HEK293 (cell line): ENCODE data around the gene TWIST2.

Experiments used
- CTCF ChIA-PET: fragments of 350-600 bp; formaldehyde crosslinking; extraction: SDS; loops from one replicate; lab custom pipeline; 2021; ENCODE audit warnings: antibody characterized with exemption; lab: Yijun Ruan, JAX
- POLR2A ChIA-PET: fragments of 300-600 bp; formaldehyde crosslinking; extraction: SDS; loops from one replicate; lab custom pipeline; 2020; ENCODE audit warnings: antibody characterized with exemption, inconsistent platforms; lab: Yijun Ruan, JAX
- H3K27ac ChIP-seq: fragments of 200-500 bp; sonication (Bioruptor generic); 2 replicates; pipeline ENCODE4 v1.5.1; 2014; ENCODE audit warnings: low read depth, low read length, control low read depth, inconsistent platforms; ENCODE audit errors: extremely low read depth
- H3K36me3 ChIP-seq, 2 experiments: fragments of 200-500 bp in 1 of 2; sonication (Bioruptor generic) in 1 of 2; 1 replicate in 1 of 2; 2 replicates in 1 of 2; pipeline ENCODE4 v1.5.1; 2014 to 2017; ENCODE audit warnings: inconsistent platforms in 2 of 2, low read length in 2 of 2; ENCODE audit not compliant: control insufficient read depth in 2 of 2, insufficient read depth in 1 of 2
- H3K4me1 ChIP-seq: fragments of 200-500 bp; sonication (Bioruptor generic); 2 replicates; pipeline ENCODE4 v1.5.1; 2014; ENCODE audit warnings: mild to moderate bottlenecking, low read length, inconsistent platforms; ENCODE audit not compliant: control insufficient read depth, insufficient read depth
- H3K4me3 ChIP-seq: 2 replicates; pipeline ENCODE4 v1.5.1; 2011; ENCODE audit warnings: low read depth, mild to moderate bottlenecking, control low read depth, low read length, moderate library complexity
- H3K9me3 ChIP-seq: fragments of 200-500 bp; sonication (Bioruptor generic); 2 replicates; pipeline ENCODE4 v1.5.1; 2014; ENCODE audit warnings: low read depth, low read length, inconsistent platforms; ENCODE audit not compliant: control insufficient read depth, insufficient read depth
- EGR2 ChIP-seq: fragments of 450-650 bp; formaldehyde crosslinking; IDR thresholded peaks from 2 replicates; pipeline ENCODE4 v1.5.1; 2016; ENCODE audit warnings: low read depth, missing biosample characterization, missing genetic modification characterization
- SCRT2 ChIP-seq: fragments of 450-650 bp; formaldehyde crosslinking; IDR thresholded peaks from 2 replicates; pipeline ENCODE4 v1.5.1; 2016; ENCODE audit warnings: missing biosample characterization, missing genetic modification characterization
- ZBTB21 ChIP-seq: fragments of 450-650 bp; formaldehyde crosslinking; IDR thresholded peaks from 2 replicates; pipeline ENCODE4 v1.5.1; 2017; ENCODE audit warnings: missing biosample characterization, missing genetic modification characterization
- ZNF132 ChIP-seq: fragments of 450-650 bp; formaldehyde crosslinking; IDR thresholded peaks from 2 replicates; pipeline ENCODE4 v1.5.1; 2017; ENCODE audit warnings: missing biosample characterization, missing genetic modification characterization, borderline replicate concordance
- ZNF18 ChIP-seq: fragments of 450-650 bp; formaldehyde crosslinking; IDR thresholded peaks from 2 replicates; pipeline ENCODE4 v1.5.1; 2016; ENCODE audit warnings: missing biosample characterization, missing genetic modification characterization
- ZNF214 ChIP-seq: fragments of 450-650 bp; formaldehyde crosslinking; IDR thresholded peaks from 2 replicates; pipeline ENCODE4 v1.5.1; 2017; ENCODE audit warnings: missing biosample characterization, mild to moderate bottlenecking, missing genetic modification characterization, borderline replicate concordance
- ZNF239 ChIP-seq: fragments of 450-650 bp; formaldehyde crosslinking; IDR thresholded peaks from 2 replicates; pipeline ENCODE4 v1.5.1; 2016; ENCODE audit warnings: missing biosample characterization, missing genetic modification characterization
- ZNF335 ChIP-seq: fragments of 450-650 bp; formaldehyde crosslinking; conservative IDR thresholded peaks from 2 replicates; pipeline ENCODE4 v1.5.1; 2016; ENCODE audit warnings: missing biosample characterization, missing genetic modification characterization
- ZNF398 ChIP-seq: fragments of 450-650 bp; formaldehyde crosslinking; IDR thresholded peaks from 2 replicates; pipeline ENCODE4 v1.5.1; 2017; ENCODE audit warnings: missing biosample characterization, missing genetic modification characterization
- ZNF423 ChIP-seq: fragments of 450-650 bp; formaldehyde crosslinking; IDR thresholded peaks from 2 replicates; pipeline ENCODE4 v1.5.1; 2016; ENCODE audit warnings: missing biosample characterization, missing genetic modification characterization
- ZNF48 ChIP-seq: fragments of 450-650 bp; formaldehyde crosslinking; IDR thresholded peaks from 2 replicates; pipeline ENCODE4 v1.5.1; 2016; ENCODE audit warnings: missing biosample characterization, missing genetic modification characterization
- ZNF521 ChIP-seq: fragments of 450-650 bp; formaldehyde crosslinking; IDR thresholded peaks from 2 replicates; pipeline ENCODE4 v1.5.1; 2017; ENCODE audit warnings: missing biosample characterization, mild to moderate bottlenecking, missing genetic modification characterization
- ZNF529 ChIP-seq: fragments of 450-650 bp; formaldehyde crosslinking; IDR thresholded peaks from 2 replicates; pipeline ENCODE4 v1.5.1; 2017; ENCODE audit warnings: missing genetic modification characterization, missing biosample characterization; ENCODE audit not compliant: insufficient replicate concordance
- ZNF548 ChIP-seq: fragments of 450-650 bp; formaldehyde crosslinking; IDR thresholded peaks from 2 replicates; pipeline ENCODE4 v1.5.1; 2016; ENCODE audit warnings: missing biosample characterization, missing genetic modification characterization
- ZNF555 ChIP-seq: fragments of 450-650 bp; formaldehyde crosslinking; conservative IDR thresholded peaks from 2 replicates; pipeline ENCODE4 v1.5.1; 2017; ENCODE audit warnings: missing biosample characterization, mild to moderate bottlenecking, missing genetic modification characterization, inconsistent platforms
- ZNF571 ChIP-seq: fragments of 450-650 bp; formaldehyde crosslinking; IDR thresholded peaks from 2 replicates; pipeline ENCODE4 v1.5.0; 2017; ENCODE audit warnings: missing biosample characterization, missing genetic modification characterization
- ZNF596 ChIP-seq: fragments of 450-650 bp; IDR thresholded peaks from 2 replicates; pipeline ENCODE4 v1.5.0; 2018; ENCODE audit warnings: missing biosample characterization, mild to moderate bottlenecking, missing genetic modification characterization, moderate library complexity
- ZNF701 ChIP-seq: fragments of 450-650 bp; formaldehyde crosslinking; IDR thresholded peaks from 2 replicates; pipeline ENCODE4 v1.5.1; 2016; ENCODE audit warnings: missing biosample characterization, missing genetic modification characterization
- ZNF747 ChIP-seq: fragments of 450-650 bp; formaldehyde crosslinking; IDR thresholded peaks from 2 replicates; pipeline ENCODE4 v1.5.1; 2016; ENCODE audit warnings: missing biosample characterization, missing genetic modification characterization
- ZNF768 ChIP-seq: fragments of 450-650 bp; formaldehyde crosslinking; IDR thresholded peaks from 2 replicates; pipeline ENCODE4 v1.5.1; 2018; ENCODE audit warnings: missing biosample characterization, mild to moderate bottlenecking, missing genetic modification characterization
- ZSCAN16 ChIP-seq: fragments of 450-650 bp; formaldehyde crosslinking; IDR thresholded peaks from 2 replicates; pipeline ENCODE4 v1.5.1; 2016; ENCODE audit warnings: missing biosample characterization, missing genetic modification characterization
- TF ChIP-seq, protein P1 (sequence below): fragments of 450-650 bp; formaldehyde crosslinking; IDR thresholded peaks from 2 replicates; pipeline ENCODE4 v1.5.1; 2016; ENCODE audit warnings: missing biosample characterization, missing genetic modification characterization
- TF ChIP-seq, protein P2 (sequence below): fragments of 450-650 bp; formaldehyde crosslinking; optimal IDR thresholded peaks from 2 replicates; pipeline ENCODE3; 2016; ENCODE audit warnings: missing biosample characterization, mild to moderate bottlenecking, missing genetic modification characterization
- TF ChIP-seq, protein P3 (sequence below): fragments of 450-650 bp; formaldehyde crosslinking; IDR thresholded peaks from 2 replicates; pipeline ENCODE4 v1.5.1; 2016; ENCODE audit warnings: missing biosample characterization, missing genetic modification characterization
- TF ChIP-seq, protein P4 (sequence below): fragments of 450-650 bp; formaldehyde crosslinking; IDR thresholded peaks from 2 replicates; pipeline ENCODE4 v1.5.1; 2016; ENCODE audit warnings: missing biosample characterization, missing genetic modification characterization

The TWIST2 gene

DNA sequence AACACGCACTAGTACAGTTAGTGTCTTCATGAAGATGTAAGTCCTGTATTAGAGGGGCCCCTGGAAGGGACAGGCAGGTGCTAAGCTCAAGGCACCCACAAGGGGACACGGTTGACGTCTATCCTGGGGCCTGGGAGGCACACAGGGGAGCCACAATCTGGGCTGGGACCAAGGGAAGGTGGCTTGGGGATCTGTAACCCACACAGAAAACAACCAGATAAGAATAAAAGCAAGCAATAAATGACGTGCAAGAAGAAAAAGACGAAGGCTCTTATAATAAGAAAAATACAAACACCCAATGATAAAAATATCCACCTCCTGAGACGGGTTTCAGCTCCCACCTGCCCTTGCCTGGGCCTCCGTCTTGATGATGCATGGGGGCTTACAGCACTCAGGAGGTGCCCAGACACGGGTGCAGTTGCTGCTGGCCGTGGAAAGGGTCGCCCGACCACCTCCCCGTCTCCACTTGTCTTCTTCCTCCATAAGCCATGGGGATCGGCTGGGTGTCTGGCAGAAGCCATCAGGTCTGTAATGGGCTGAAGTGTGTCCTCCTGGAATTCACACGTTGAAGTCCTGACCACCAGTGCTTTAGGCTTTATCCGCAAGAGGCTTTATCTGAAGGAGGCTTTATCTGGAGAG lies 73.9 kb downstream of the TWIST2 start:
- POLR2A ChIA-PET, result no interaction called here
- CTCF ChIA-PET, result no interaction called here
- H3K9me3 ChIP-seq, result no peaks in the 10 kb centered on the region

DNA sequence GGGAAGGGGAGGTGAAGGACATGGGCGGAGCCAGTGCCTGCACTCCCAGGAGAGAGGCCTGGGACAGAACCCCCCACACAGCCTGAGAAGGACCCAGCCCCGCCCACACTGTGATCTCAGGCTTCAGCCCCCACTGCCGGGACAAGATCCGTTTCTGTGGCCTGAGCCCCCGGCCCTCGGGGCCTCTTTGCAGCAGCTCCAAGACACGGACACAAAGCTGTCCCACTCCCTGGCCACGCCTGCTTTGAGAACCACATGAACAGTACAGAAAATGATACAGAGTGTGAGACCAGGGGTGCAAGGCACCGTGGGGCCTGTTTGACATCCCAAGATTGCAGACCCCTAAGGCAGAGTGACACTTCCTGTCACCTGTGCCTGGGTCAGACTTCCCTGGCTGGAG lies 74.5 kb downstream of the TWIST2 start:
- TF ChIP-seq, protein P1, sequence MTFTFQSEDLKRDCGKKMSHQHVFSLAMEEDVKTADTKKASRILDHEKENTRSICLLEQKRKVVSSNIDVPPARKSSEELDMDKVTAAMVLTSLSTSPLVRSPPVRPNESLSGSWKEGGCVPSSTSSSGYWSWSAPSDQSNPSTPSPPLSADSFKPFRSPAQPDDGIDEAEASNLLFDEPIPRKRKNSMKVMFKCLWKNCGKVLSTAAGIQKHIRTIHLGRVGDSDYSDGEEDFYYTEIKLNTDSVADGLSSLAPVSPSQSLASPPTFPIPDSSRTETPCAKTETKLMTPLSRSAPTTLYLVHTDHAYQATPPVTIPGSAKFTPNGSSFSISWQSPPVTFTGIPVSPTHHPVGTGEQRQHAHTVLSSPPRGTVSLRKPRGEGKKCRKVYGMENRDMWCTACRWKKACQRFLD (tag by site-specific recombination), result no peak
- TF ChIP-seq ZNF529 (no peak), ZNF18 (tag by site-specific recombination) (no peak), ZNF548 (tag by site-specific recombination) (no peak), ZNF768 (tag by site-specific recombination) (no peak)
- TF ChIP-seq, protein P2, sequence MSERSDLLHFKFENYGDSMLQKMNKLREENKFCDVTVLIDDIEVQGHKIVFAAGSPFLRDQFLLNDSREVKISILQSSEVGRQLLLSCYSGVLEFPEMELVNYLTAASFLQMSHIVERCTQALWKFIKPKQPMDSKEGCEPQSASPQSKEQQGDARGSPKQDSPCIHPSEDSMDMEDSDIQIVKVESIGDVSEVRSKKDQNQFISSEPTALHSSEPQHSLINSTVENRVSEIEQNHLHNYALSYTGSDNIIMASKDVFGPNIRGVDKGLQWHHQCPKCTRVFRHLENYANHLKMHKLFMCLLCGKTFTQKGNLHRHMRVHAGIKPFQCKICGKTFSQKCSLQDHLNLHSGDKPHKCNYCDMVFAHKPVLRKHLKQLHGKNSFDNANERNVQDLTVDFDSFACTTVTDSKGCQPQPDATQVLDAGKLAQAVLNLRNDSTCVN (tag by site-specific recombination), result no peak
- TF ChIP-seq, protein P3, sequence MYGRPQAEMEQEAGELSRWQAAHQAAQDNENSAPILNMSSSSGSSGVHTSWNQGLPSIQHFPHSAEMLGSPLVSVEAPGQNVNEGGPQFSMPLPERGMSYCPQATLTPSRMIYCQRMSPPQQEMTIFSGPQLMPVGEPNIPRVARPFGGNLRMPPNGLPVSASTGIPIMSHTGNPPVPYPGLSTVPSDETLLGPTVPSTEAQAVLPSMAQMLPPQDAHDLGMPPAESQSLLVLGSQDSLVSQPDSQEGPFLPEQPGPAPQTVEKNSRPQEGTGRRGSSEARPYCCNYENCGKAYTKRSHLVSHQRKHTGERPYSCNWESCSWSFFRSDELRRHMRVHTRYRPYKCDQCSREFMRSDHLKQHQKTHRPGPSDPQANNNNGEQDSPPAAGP (tag by site-specific recombination), result no peak
- ChIA-PET CTCF (no interaction called here), POLR2A (no interaction called here)
- Histone ChIP-seq H3K4me3 (no peak overlapping the region), H3K9me3 (no peaks in the 10 kb centered on the region), H3K36me3 (no peaks in the 10 kb centered on the region), H3K4me1 (no peaks in the 10 kb centered on the region), H3K27ac (no peak overlapping the region)

More for the DNA sequence above, 73.9 kb downstream of the TWIST2 start:
- no peaks in the 10 kb centered on the region for H3K36me3 ChIP-seq
- no peaks in the 10 kb centered on the region for H3K4me1 ChIP-seq
- no peak overlapping the region for H3K4me3 ChIP-seq
- no peak overlapping the region for H3K27ac ChIP-seq
- TF ChIP-seq SCRT2 (tag by site-specific recombination) (no peak), EGR2 (no peak), ZNF596 (tag by site-specific recombination) (no peak), ZNF132 (no peak), ZNF747 (tag by site-specific recombination) (no peak), ZNF239 (tag by site-specific recombination) (no peak), ZNF48 (tag by site-specific recombination) (no peak), ZNF571 (tag by site-specific recombination) (no peak), ZNF214 (tag by site-specific recombination) (no peak), ZNF335 (tag by site-specific recombination) (no peak), ZSCAN16 (tag by site-specific recombination) (no peak), ZNF555 (tag by site-specific recombination) (no peak), ZNF398 (no peak), ZNF423 (tag by site-specific recombination) (no peak), ZNF701 (tag by site-specific recombination) (no peak), ZNF521 (tag by site-specific recombination) (no peak), ZBTB21 (tag by site-specific recombination) (no peak)
- TF ChIP-seq, protein P3 (tag by site-specific recombination), result no peak
- TF ChIP-seq, protein P4, sequence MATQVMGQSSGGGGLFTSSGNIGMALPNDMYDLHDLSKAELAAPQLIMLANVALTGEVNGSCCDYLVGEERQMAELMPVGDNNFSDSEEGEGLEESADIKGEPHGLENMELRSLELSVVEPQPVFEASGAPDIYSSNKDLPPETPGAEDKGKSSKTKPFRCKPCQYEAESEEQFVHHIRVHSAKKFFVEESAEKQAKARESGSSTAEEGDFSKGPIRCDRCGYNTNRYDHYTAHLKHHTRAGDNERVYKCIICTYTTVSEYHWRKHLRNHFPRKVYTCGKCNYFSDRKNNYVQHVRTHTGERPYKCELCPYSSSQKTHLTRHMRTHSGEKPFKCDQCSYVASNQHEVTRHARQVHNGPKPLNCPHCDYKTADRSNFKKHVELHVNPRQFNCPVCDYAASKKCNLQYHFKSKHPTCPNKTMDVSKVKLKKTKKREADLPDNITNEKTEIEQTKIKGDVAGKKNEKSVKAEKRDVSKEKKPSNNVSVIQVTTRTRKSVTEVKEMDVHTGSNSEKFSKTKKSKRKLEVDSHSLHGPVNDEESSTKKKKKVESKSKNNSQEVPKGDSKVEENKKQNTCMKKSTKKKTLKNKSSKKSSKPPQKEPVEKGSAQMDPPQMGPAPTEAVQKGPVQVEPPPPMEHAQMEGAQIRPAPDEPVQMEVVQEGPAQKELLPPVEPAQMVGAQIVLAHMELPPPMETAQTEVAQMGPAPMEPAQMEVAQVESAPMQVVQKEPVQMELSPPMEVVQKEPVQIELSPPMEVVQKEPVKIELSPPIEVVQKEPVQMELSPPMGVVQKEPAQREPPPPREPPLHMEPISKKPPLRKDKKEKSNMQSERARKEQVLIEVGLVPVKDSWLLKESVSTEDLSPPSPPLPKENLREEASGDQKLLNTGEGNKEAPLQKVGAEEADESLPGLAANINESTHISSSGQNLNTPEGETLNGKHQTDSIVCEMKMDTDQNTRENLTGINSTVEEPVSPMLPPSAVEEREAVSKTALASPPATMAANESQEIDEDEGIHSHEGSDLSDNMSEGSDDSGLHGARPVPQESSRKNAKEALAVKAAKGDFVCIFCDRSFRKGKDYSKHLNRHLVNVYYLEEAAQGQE, result no peak
